UCSD-AML1 (cell line): ENCODE results near the gene SERPINE1.

ENCODE experiments used
- DNase-seq: peaks from one replicate; lab custom pipeline; 2025; ENCODE audit not compliant: unreplicated experiment; lab: John Stamatoyannopoulos, UW

Gene SERPINE1

GRCh38 chr7:101186194-101186593 is 59.3 kb downstream of the SERPINE1 start:
- no peak for DNase-seq

GRCh38 chr7:101186844-101187428 is 60.0 kb downstream of the SERPINE1 start:
- no peak for DNase-seq
